ENCODE measurements around the gene GTF2A2. TPM values are rescaled to one million over a fixed set of nuclear protein-coding genes. Genes with fewer than 3 reads are reported as not detected.

GTF2A2 gene
- total and polyA plus RNA-seq, 2 donors (not counting 1 experiment from before 2014, with no cell fraction given), result 39.7 to 60.0 TPM

- no peaks in the 10 kb centered on the region for H3K4me1 Mint-ChIP-seq
- H4K20me1 ChIP-seq (ENCODE audit: control insufficient read depth, insufficient read depth, low read length, poor library complexity, severe bottlenecking), result no peaks in the 10 kb centered on the region
- no peak for ATAC-seq (ENCODE audit: low read depth)
These were observed 44.6 kb upstream of the GTF2A2 start for GRCh38 chr15:59701880-59702279.

More at GRCh38 chr15:59701880-59702279, 44.6 kb upstream of the GTF2A2 start:
- Histone ChIP-seq H3K27ac (ENCODE audit: low read length in 2 of 2) (no peak overlapping the region), H3K36me3 (replicated peaks in 1 of 2; ENCODE audit: control extremely low read depth in 1 of 2, control insufficient read depth in 1 of 2, extremely low read depth in 1 of 2, insufficient read depth in 2 of 2, low read length in 1 of 2) (no peaks in the 10 kb centered on the region), H3K4me2 (replicated peaks; ENCODE audit: low read depth, low read length, poor library complexity, severe bottlenecking) (no peak overlapping the region), H3K27me3 (replicated peaks in 1 of 4; ENCODE audit: control extremely low read depth in 1 of 4, control insufficient read depth in 3 of 4, insufficient read depth in 4 of 4, low read length in 3 of 4) (peaks cover 0 to 4% (median 0%) of the 10 kb centered on the region in 4 experiments), H3K9me3 (ENCODE audit: control extremely low read depth in 1 of 3, control insufficient read depth in 2 of 3, insufficient read depth in 1 of 3, low read length in 2 of 3) (no peaks in the 10 kb centered on the region), H2AFZ (ENCODE audit: insufficient read depth, low read depth, low read length, poor library complexity, severe bottlenecking) (no peak overlapping the region), H3K9ac (ENCODE audit: low read length) (no peak overlapping the region), H3K4me1 (ENCODE audit: control insufficient read depth in 2 of 2, insufficient read depth in 2 of 2, low read length in 2 of 2) (no peaks in the 10 kb centered on the region), H3K4me3 (ENCODE audit: control extremely low read depth in 1 of 5, extremely low read depth in 1 of 5, insufficient read depth in 1 of 5, low read depth in 2 of 5, low read length in 4 of 5) (no peak overlapping the region), H3K79me2 (ENCODE audit: control insufficient read depth, insufficient read depth, low read length) (no peaks in the 10 kb centered on the region)
- POLR2A ChIA-PET, result no interaction called here
- DNase-seq, result no peak
- no peak for TF ChIP-seq CTCF (IDR thresholded peaks at IDR 0.05)
- TF ChIP-seq EZH2 (IDR thresholded peaks at IDR 0.05; ENCODE audit: borderline replicate concordance, insufficient read depth, low read depth, low read length, poor library complexity, severe bottlenecking), result no peak
- CTCF ChIA-PET, result interaction anchor here (2.1 kb wide), 1 partner anchor 10 kb away, joined by 8 read pairs; no protein-coding TSS in a partner anchor
- 100% methylated on average over 1 of the region's 4 CpGs for WGBS (ENCODE audit: insufficient coverage)
- Mint-ChIP-seq H3K4me3 (no peak overlapping the region), H3K27ac (no peak overlapping the region), H3K9me3 (ENCODE audit: insufficient read depth) (no peaks in the 10 kb centered on the region), H3K27me3 (peaks cover 2% of the 10 kb centered on the region)
- intact Hi-C loops (cut with micrococcal nuclease), result no loop called here

Data from B cell (primary cell).